Gastroesophageal sphincter (tissue), 4 donors: ENCODE measurements around the gene HTR7. TPM values are rescaled to one million over a fixed set of nuclear protein-coding genes. Genes with fewer than 3 reads are reported as not detected.
"Not testable (repeated sequence)": the region's sequence is repeated elsewhere in the genome, so short reads cannot be mapped to it uniquely, and the experiment has no call there.

Source experiments
- ATAC-seq: fragments of 150-250 bp; one replicate; pipeline ENCODE4 v1.9.1; 2016; ENCODE audit warnings: mild to moderate bottlenecking, moderate library complexity
- H3K27ac ChIP-seq, 4 donors: fragments of 200-600 bp; sonication (generic) in 3 of 4; 1 replicate in 3 of 4; 2 replicates in 1 of 4; pipeline ENCODE4 v1.5.1; 2016 to 2019
- H3K27me3 ChIP-seq: fragments of 200-600 bp; sonication (generic); one replicate; pipeline ENCODE4 v1.5.1; 2019
- H3K36me3 ChIP-seq, 2 donors: fragments of 200-600 bp; sonication (generic); one replicate each; pipeline ENCODE4 v1.5.1; 2019; ENCODE audit warnings: control low read depth in 1 of 2
- H3K4me1 ChIP-seq, 3 donors: fragments of 200-600 bp; sonication (generic); 1 replicate in 2 of 3; 2 replicates in 1 of 3; pipeline ENCODE4 v1.5.1; 2016 to 2019; ENCODE audit warnings: control low read depth in 2 of 3
- H3K4me3 ChIP-seq, 2 donors: fragments of 200-600 bp; sonication (generic); one replicate each; pipeline ENCODE4 v1.5.1; 2019; ENCODE audit warnings: mild to moderate bottlenecking in 1 of 2, moderate library complexity in 1 of 2
- H3K9me3 ChIP-seq, 3 donors: fragments of 200-600 bp; sonication (generic); one replicate each; pipeline ENCODE4 v1.5.1; 2017 to 2019; ENCODE audit warnings: control low read depth in 2 of 3
- CTCF ChIP-seq, 4 experiments: fragments of 200-600 bp in 2 of 4; fragments of 450-650 bp in 2 of 4; sonication (generic) in 1 of 4; IDR thresholded peaks; one replicate each; pipeline ENCODE4 v1.5.1; 2017 to 2019; ENCODE audit warnings: antibody characterized with exemption in 4 of 4, mild to moderate bottlenecking in 2 of 4, moderate library complexity in 2 of 4
- EP300 ChIP-seq: sonication (generic); formaldehyde crosslinking; IDR thresholded peaks from one replicate; pipeline ENCODE4 v1.6.1; 2017; ENCODE audit warnings: antibody characterized with exemption, mild to moderate bottlenecking
- POLR2A ChIP-seq, 2 donors: fragments of 450-650 bp; IDR thresholded peaks; one replicate each; pipeline ENCODE4 v1.6.1; 2017; ENCODE audit warnings: antibody characterized with exemption in 2 of 2, mild to moderate bottlenecking in 2 of 2, moderate library complexity in 1 of 2
- POLR2AphosphoS5 ChIP-seq: sonication (generic); formaldehyde crosslinking; IDR thresholded peaks from one replicate; pipeline ENCODE4 v1.6.1; 2017; ENCODE audit warnings: antibody characterized with exemption
- WGBS, 2 donors: methylation state at CpG; one replicate each; pipeline ENCODE4 v1.1.5; 2018; ENCODE audit warnings: low coverage in 1 of 2; 5-methylcytosine and 5-hydroxymethylcytosine counted together
- total RNA-seq, 4 donors: library from RNA; depleted of rRNA; stranded (reverse); fragments of >200 nt; gene quantifications; one replicate each; pipeline ENCODE4 v1.1.0, GENCODE V29; 2016

HTR7 gene
- total RNA-seq, 4 donors from 2014 or later, result 0.19 to 7.9 (median 0.41) TPM

GRCh38 chr10:90884431-90884830, 26.6 kb upstream of the HTR7 start:
- ATAC-seq, result no peak
- no peak for TF ChIP-seq CTCF (IDR thresholded peaks at IDR 0.05)
- TF ChIP-seq POLR2AphosphoS5, result no peak
- TF ChIP-seq POLR2A (IDR thresholded peaks at IDR 0.05), result no peak
- TF ChIP-seq EP300, result no peak
- peaks cover 5 to 79% of the 10 kb centered on the region in 2 donors for H3K36me3 ChIP-seq

GRCh38 chr10:90880059-90880719, 22.4 kb upstream of the HTR7 start:
- not testable (repeated sequence) for H3K27me3 ChIP-seq, ATAC-seq, H3K4me3 ChIP-seq, H3K27ac ChIP-seq, H3K4me1 ChIP-seq, H3K9me3 ChIP-seq
- peaks cover 0 to 79% of the 10 kb centered on the region in 2 donors for H3K36me3 ChIP-seq
- TF ChIP-seq CTCF (IDR thresholded peaks at IDR 0.05), result peak; percentile 29 to 57 (median 41)
- 49 to 63% methylated on average over 4 to 6 of the region's 8 CpGs for WGBS, 2 donors

More at GRCh38 chr10:90884431-90884830, 26.6 kb upstream of the HTR7 start:
- no peaks in the 10 kb centered on the region for H3K27me3 ChIP-seq
- 79 to 80% methylated on average over 2 to 3 of the region's 3 CpGs for WGBS, 2 donors
- H3K4me1 ChIP-seq, result peaks cover 0 to 5% (median 0%) of the 10 kb centered on the region in 3 donors
- H3K9me3 ChIP-seq, result no peaks in the 10 kb centered on the region
- no peak overlapping the region for H3K4me3 ChIP-seq
- no peak overlapping the region for H3K27ac ChIP-seq

GRCh38 chr10:90879062-90879461, 21.2 kb upstream of the HTR7 start:
- Histone ChIP-seq H3K9me3 (no peaks in the 10 kb centered on the region), H3K27me3 (no peaks in the 10 kb centered on the region), H3K4me3 (no peak overlapping the region), H3K36me3 (peaks cover 0 to 71% of the 10 kb centered on the region in 2 donors), H3K4me1 (peaks cover 0 to 8% (median 0%) of the 10 kb centered on the region in 3 donors), H3K27ac (no peak overlapping the region)
- no peak for ATAC-seq
- TF ChIP-seq CTCF (IDR thresholded peaks at IDR 0.05), result no peak
- no peak for TF ChIP-seq POLR2AphosphoS5
- no peak for TF ChIP-seq EP300
- no peak for TF ChIP-seq POLR2A (IDR thresholded peaks at IDR 0.05)
- WGBS, 2 donors, result 88 to 98% methylated on average over 2 of the region's 2 CpGs

GRCh38 chr10:90872648-90873020, 14.8 kb upstream of the HTR7 start:
- Histone ChIP-seq H3K36me3 (peaks cover 0 to 27% of the 10 kb centered on the region in 2 donors), H3K27me3 (peaks cover 5% of the 10 kb centered on the region), H3K4me3 (peak overlapping the region; percentile 67 to 73), H3K9me3 (no peaks in the 10 kb centered on the region), H3K4me1 (peaks cover 0 to 35% (median 6%) of the 10 kb centered on the region in 3 donors), H3K27ac (no peak overlapping the region)
- TF ChIP-seq POLR2A (IDR thresholded peaks at IDR 0.05), result no peak
- TF ChIP-seq EP300, result no peak
- no peak for TF ChIP-seq CTCF (IDR thresholded peaks at IDR 0.05)
- no peak for TF ChIP-seq POLR2AphosphoS5
- WGBS, 2 donors, result 23 to 27% methylated on average over 8 of the region's 8 CpGs
- no peak for ATAC-seq
